AG08395 (cell line): ENCODE data around the gene TFDP1.

Experiments used
- DNase-seq: peaks from one replicate; pipeline ENCODE4 v3.0.0; 2012; ENCODE audit warnings: mixed read lengths, low spot score

TFDP1 gene

GRCh38 chr13:113598081-113598410 lies 13.5 kb downstream of the TFDP1 start:
- no peak for DNase-seq

- no peak for DNase-seq
Measured at GRCh38 chr13:113598481-113598880, 13.9 kb downstream of the TFDP1 start.

- no peak for DNase-seq
Measured at GRCh38 chr13:113599391-113599790, 14.8 kb downstream of the TFDP1 start.

GRCh38 chr13:113601166-113602070 lies 16.9 kb downstream of the TFDP1 start:
- DNase-seq, result no peak

- no peak for DNase-seq
Measured at GRCh38 chr13:113602291-113602988, 17.9 kb downstream of the TFDP1 start.

- DNase-seq, result no peak
Measured at GRCh38 chr13:113603116-113603710, 18.7 kb downstream of the TFDP1 start.

GRCh38 chr13:113604186-113604585 lies 19.6 kb downstream of the TFDP1 start:
- no peak for DNase-seq

GRCh38 chr13:113605461-113605860 lies 20.9 kb downstream of the TFDP1 start:
- no peak for DNase-seq

- DNase-seq, result no peak
Measured at GRCh38 chr13:113605866-113606438, 21.4 kb downstream of the TFDP1 start.

GRCh38 chr13:113607056-113607888 lies 22.7 kb downstream of the TFDP1 start:
- no peak for DNase-seq

GRCh38 chr13:113607889-113608635 lies 23.5 kb downstream of the TFDP1 start:
- DNase-seq, result no peak

GRCh38 chr13:113608967-113609533 lies 24.5 kb downstream of the TFDP1 start:
- DNase-seq, result no peak

GRCh38 chr13:113609616-113610015 lies 25.1 kb downstream of the TFDP1 start:
- DNase-seq, result no peak

GRCh38 chr13:113610266-113610665 lies 25.7 kb downstream of the TFDP1 start:
- DNase-seq, result no peak

GRCh38 chr13:113611996-113612395 lies 27.4 kb downstream of the TFDP1 start:
- DNase-seq, result no peak

- DNase-seq, result no peak
Measured at GRCh38 chr13:113612607-113613006, 28.1 kb downstream of the TFDP1 start.

- no peak for DNase-seq
Measured at GRCh38 chr13:113613789-113614379, 29.3 kb downstream of the TFDP1 start.

GRCh38 chr13:113616281-113616906 lies 31.8 kb downstream of the TFDP1 start:
- DNase-seq, result no peak

- no peak for DNase-seq
Measured at GRCh38 chr13:113616991-113617749, 32.6 kb downstream of the TFDP1 start.
